GM12878 (cell line): Measurements from ENCODE around the gene ASPM. TPM values are rescaled to one million over a fixed set of nuclear protein-coding genes. Genes with fewer than 3 reads are reported as not detected.

ENCODE experiments used
- ATAC-seq: fragments of 200-7000 bp; cut with Tn5 transposase; 3 replicates; pipeline ENCODE4 v1.9.1; 2020; ENCODE audit warnings: mild to moderate bottlenecking, moderate library complexity
- BruUV-seq: library from RNA; stranded (reverse); fragments of 400-500 nt; replicated peaks from 2 replicates; lab custom pipeline; 2021; lab: Mats Ljungman, UMichigan
- CTCF ChIA-PET: fragments of 300-600 bp; sonication (Branson Sonifier 250); formaldehyde crosslinking; extraction: SDS; loops from one replicate; lab custom pipeline; 2021; ENCODE audit warnings: inconsistent platforms; lab: Yijun Ruan, JAX
- POLR2A ChIA-PET: fragments of 350-600 bp; formaldehyde crosslinking; extraction: SDS; loops from one replicate; lab custom pipeline; 2021; ENCODE audit warnings: inconsistent platforms; lab: Charles Lee
- RAD21 ChIA-PET: fragments of 300-600 bp; sonication (Branson Sonifier 250); formaldehyde crosslinking; loops from one replicate; lab custom pipeline; 2023; ENCODE audit warnings: antibody characterized with exemption; ENCODE audit not compliant: unreplicated experiment; lab: Charles Lee
- SMC1A ChIA-PET: fragments of 300-600 bp; sonication (Branson Sonifier 250); formaldehyde crosslinking; loops from one replicate; lab custom pipeline; 2023; ENCODE audit not compliant: unreplicated experiment, uncharacterized antibody; lab: Charles Lee
- DNase-seq: peaks from one replicate; pipeline ENCODE4 v3.0.0-alpha.2; 2011; ENCODE audit warnings: low read depth, low spot score
- FAIRE-seq: peaks from 3 replicates; lab custom pipeline; 2011; peaks lifted over from hg19 to GRCh38; lab: Jason Lieb, UNC
- H2AFZ ChIP-seq: 2 replicates; pipeline ENCODE4 v1.6.0; 2011; ENCODE audit warnings: low read depth, low read length, control low read depth; ENCODE audit not compliant: control insufficient read depth
- H3K27ac ChIP-seq: 2 replicates; pipeline ENCODE4 v1.5.1; 2011; ENCODE audit warnings: control low read depth; ENCODE audit not compliant: control insufficient read depth, insufficient read depth
- H3K27me3 ChIP-seq, 2 experiments: replicated peaks in 1 of 2; 2 replicates each; pipeline versions ENCODE4 v1.6.0 to v1.6.1; 2011; ENCODE audit warnings: low read length in 1 of 2; ENCODE audit not compliant: control insufficient read depth in 2 of 2, insufficient read depth in 2 of 2
- H3K36me3 ChIP-seq, 2 experiments: 2 replicates each; pipeline ENCODE4 v1.5.1; 2011; ENCODE audit warnings: low read length in 1 of 2; ENCODE audit not compliant: control insufficient read depth in 2 of 2, insufficient read depth in 2 of 2
- H3K4me1 ChIP-seq: 2 replicates; pipeline ENCODE4 v1.6.1; 2011; ENCODE audit warnings: mild to moderate bottlenecking, low read length, moderate library complexity, mixed read lengths; ENCODE audit not compliant: control insufficient read depth, insufficient read depth
- H3K4me2 ChIP-seq: 2 replicates; pipeline ENCODE4 v1.6.0; 2011; ENCODE audit warnings: control low read depth; ENCODE audit not compliant: control insufficient read depth, insufficient read depth
- H3K4me3 ChIP-seq: fragments of 200-600 bp; sonication (generic); 2 replicates; pipeline ENCODE4 v1.5.1; 2016
- H3K79me2 ChIP-seq: 2 replicates; pipeline ENCODE4 v1.6.0; 2011; ENCODE audit warnings: low read length; ENCODE audit not compliant: control insufficient read depth, insufficient read depth
- H3K9ac ChIP-seq: 2 replicates; pipeline ENCODE4 v1.8.0; 2011; ENCODE audit warnings: low read length, control low read depth, mixed read lengths; ENCODE audit not compliant: control insufficient read depth, insufficient read depth
- H3K9me3 ChIP-seq: replicated peaks from 3 replicates; pipeline ENCODE4 v1.5.1; 2011; ENCODE audit warnings: mild to moderate bottlenecking, low read length; ENCODE audit not compliant: control insufficient read depth, insufficient read depth
- H4K20me1 ChIP-seq: 2 replicates; pipeline ENCODE4 v1.6.0; 2011; ENCODE audit not compliant: control insufficient read depth, insufficient read depth
- BCLAF1 ChIP-seq: fragments of 450-650 bp; IDR thresholded peaks from 2 replicates; pipeline ENCODE4 v1.6.1; 2017; ENCODE audit warnings: antibody characterized with exemption, mild to moderate bottlenecking, moderate library complexity
- HCFC1 ChIP-seq: fragments of 150-350 bp; IDR thresholded peaks from 2 replicates; pipeline ENCODE4 v1.6.1; 2014; ENCODE audit warnings: low read length
- HSF1 ChIP-seq: fragments of 150-350 bp; IDR thresholded peaks from 2 replicates; pipeline ENCODE4 v1.6.1; 2014; ENCODE audit warnings: mild to moderate bottlenecking, low read depth, low read length
- KLF5 ChIP-seq: fragments of 450-650 bp; IDR thresholded peaks from 2 replicates; pipeline ENCODE4 v1.6.1; 2014; ENCODE audit warnings: mild to moderate bottlenecking; ENCODE audit not compliant: partially characterized antibody
- MTA3 ChIP-seq: IDR thresholded peaks from 2 replicates; pipeline ENCODE4 v1.6.1; 2012; ENCODE audit warnings: low read length, inconsistent platforms, borderline replicate concordance
- NKRF ChIP-seq: fragments of 450-650 bp; conservative IDR thresholded peaks from 2 replicates; pipeline ENCODE4 v1.6.1; 2017; ENCODE audit warnings: mild to moderate bottlenecking, moderate library complexity
- NRF1 ChIP-seq: conservative IDR thresholded peaks from 2 replicates; pipeline ENCODE4 v1.6.1; 2011; ENCODE audit warnings: mild to moderate bottlenecking, low read depth, low read length, improper control_type of control experiment
- PML ChIP-seq: IDR thresholded peaks from 2 replicates; pipeline ENCODE4 v1.6.1; 2012; ENCODE audit warnings: low read length, inconsistent platforms
- POU2F2 ChIP-seq: IDR thresholded peaks from 3 replicates; pipeline ENCODE4 v1.6.1; 2011; ENCODE audit warnings: low read depth, mild to moderate bottlenecking, low read length, borderline replicate concordance
- RCOR1 ChIP-seq: conservative IDR thresholded peaks from 2 replicates; pipeline ENCODE4 v1.6.1; 2012; ENCODE audit warnings: low read depth, low read length, improper control_type of control experiment
- SRF ChIP-seq, 2 experiments: IDR thresholded peaks; 2 replicates each; pipeline ENCODE4 v1.6.1; 2011; ENCODE audit warnings: low read depth in 2 of 2, low read length in 2 of 2, mild to moderate bottlenecking in 1 of 2, moderate library complexity in 1 of 2
- ZBED1 ChIP-seq: IDR thresholded peaks from 2 replicates; pipeline ENCODE4 v1.6.1; 2016; ENCODE audit warnings: borderline replicate concordance
- WGBS: methylation state at CpG from one replicate; pipeline ENCODE4 v1.1.6; 2016; ENCODE audit warnings: low lambda C conversion rate; ENCODE audit not compliant: insufficient replicate concordance, insufficient coverage; ENCODE audit errors: missing lambda C conversion rate; 5-methylcytosine and 5-hydroxymethylcytosine counted together
- in situ Hi-C: fragments of 300-500 bp; cut with MboI; formaldehyde crosslinking; loops from 9 replicates; pipeline ENCODE4 v1.14.3; 2018; ENCODE audit warnings: mixed read lengths
- intact Hi-C: fragments of 100-400 bp; cut with micrococcal nuclease; formaldehyde crosslinking; loops from one replicate; pipeline ENCODE4 v1.14.2; 2022; ENCODE audit not compliant: unreplicated experiment
- polyA plus RNA-seq, 11 experiments: library from polyadenylated mRNA; depleted of rRNA in 4 of 11; unstranded in 6 of 11; stranded (reverse) in 5 of 11; fragments of >200 nt; fragmentation: Nextera tagmentation in 4 of 11; fragmentation: Illumina TruSeq in 1 of 11; extraction: Ambion mirVana in 4 of 11; extraction: Trizol in 1 of 11; gene quantifications; 1 replicate in 1 of 11; 2 replicates in 10 of 11; pipeline versions ENCODE4 v1.2.1 to v1.2.3, GENCODE V29; 2011 to 2016; ENCODE audit warnings: inconsistent platforms in 2 of 11, missing spikeins in 2 of 11, low read depth in 1 of 11
- total RNA-seq, 4 experiments: library from RNA; depleted of rRNA in 3 of 4; stranded (reverse); fragments of >200 nt in 3 of 4; fragmentation: Illumina TruSeq in 1 of 4; extraction: Trizol in 1 of 4; gene quantifications; 2 replicates each; pipeline versions ENCODE4 v1.2.1 to v1.2.3, GENCODE V29; 2013 to 2021

Gene ASPM
- total and polyA plus RNA-seq, 10 of the 15 experiments (the other 5 are each of a cell fraction or from before 2014, with no cell fraction given): 16.2 to 54.9 (median 26.4) TPM

GRCh38 chr1:197106869-197107268 lies 39.6 kb downstream of the ASPM start:
- FAIRE-seq: no peak
- Histone ChIP-seq H3K4me3 (no peak overlapping the region), H3K9ac (no peak overlapping the region), H3K36me3 (peaks cover 1 to 5% of the 10 kb centered on the region in 2 experiments; a peak in 1 of 4 replicates), H3K79me2 (no peaks in the 10 kb centered on the region), H3K27me3 (no peaks in the 10 kb centered on the region), H3K9me3 (no peaks in the 10 kb centered on the region), H4K20me1 (no peaks in the 10 kb centered on the region), H3K4me1 (no peaks in the 10 kb centered on the region), H2AFZ (no peak overlapping the region), H3K27ac (no peak overlapping the region), H3K4me2 (no peak overlapping the region)
- in situ Hi-C loops (no loop called here), intact Hi-C loops (no loop called here)
- TF ChIP-seq MTA3 (no peak), POU2F2 (no peak), SRF (IDR thresholded peaks at IDR 0.05; ENCODE audit: low read depth in 2 of 2, low read length in 2 of 2) (no peak)
- ATAC-seq: no peak
- 100% methylated on average over 1 of the region's 1 CpG for WGBS
- SMC1A ChIA-PET: no interaction called here
- CTCF ChIA-PET: no interaction called here
- RAD21 ChIA-PET: no interaction called here
- POLR2A ChIA-PET: no interaction called here
- no TSS peak for BruUV-seq
- no peak for DNase-seq

- no peaks in the 10 kb centered on the region for H3K9me3 ChIP-seq
- in situ Hi-C loops (no loop called here), intact Hi-C loops (no loop called here)
- ATAC-seq (no peak), FAIRE-seq (no peak), DNase-seq (no peak)
- RAD21 ChIA-PET: no interaction called here
- H3K9ac ChIP-seq: no peak overlapping the region
- H3K79me2 ChIP-seq: no peaks in the 10 kb centered on the region
- CTCF ChIA-PET: interaction anchor here (0.6 to 1.7 kb wide), 6 partner anchors 10 to 391 kb away, joined by 3 to 5 read pairs (median 3); no protein-coding TSS in a partner anchor
- no peak overlapping the region for H3K4me3 ChIP-seq
- H3K27ac ChIP-seq: no peak overlapping the region
- SMC1A ChIA-PET: interaction anchor here (3.1 kb wide), 1 partner anchor 11 kb away, joined by 12 read pairs; no protein-coding TSS in a partner anchor
- POLR2A ChIA-PET: no interaction called here
- H3K27me3 ChIP-seq: no peaks in the 10 kb centered on the region
- no peaks in the 10 kb centered on the region for H3K4me1 ChIP-seq
- WGBS: 93% methylated on average over 5 of the region's 5 CpGs
- no TSS peak for BruUV-seq
- no peak overlapping the region for H2AFZ ChIP-seq
- peaks cover 1 to 9% of the 10 kb centered on the region in 2 experiments; a peak in 1 of 4 replicates for H3K36me3 ChIP-seq
- H3K4me2 ChIP-seq: no peak overlapping the region
- no peaks in the 10 kb centered on the region for H4K20me1 ChIP-seq
- TF ChIP-seq NKRF (no peak), PML (no peak), BCLAF1 (no peak), HSF1 (no peak), ZBED1 (no peak), NRF1 (no peak), RCOR1 (no peak), HCFC1 (no peak), KLF5 (no peak)
These were observed 43.2 kb downstream of the ASPM start for GRCh38 chr1:197103300-197103699.
